Measurements from ENCODE around the gene CINP.
A peak's percentile ranks its signal among the peaks of the same experiment; 100 is the strongest.
"Not testable (repeated sequence)": the region's sequence is repeated elsewhere in the genome, so short reads cannot be mapped to it uniquely, and the experiment has no call there.

The CINP gene

GRCh38 chr14:102320671-102321455 lies 41.8 kb downstream of the CINP start:
- DNase-seq (ENCODE audit: low spot score), result no peak

GRCh38 chr14:102320033-102320660 lies 42.5 kb downstream of the CINP start:
- DNase-seq (ENCODE audit: low spot score), result peak; percentile 31

GRCh38 chr14:102319351-102320032 lies 43.2 kb downstream of the CINP start, which contains the start of gene ZNF839:
ZNF839 (plus strand) TSS chr14:102319746; CDS start chr14:102319766, 20 bp downstream.
- DNase-seq (ENCODE audit: low spot score), result peak; percentile 91

- no peak for DNase-seq (ENCODE audit: low spot score)
These were observed 43.9 kb downstream of the CINP start for GRCh38 chr14:102318781-102319276.

- no peak for DNase-seq (ENCODE audit: low spot score)
These were observed 45.0 kb downstream of the CINP start for GRCh38 chr14:102317564-102318248.

GRCh38 chr14:102316743-102317563 lies 45.7 kb downstream of the CINP start:
- peak; percentile 93 for DNase-seq (ENCODE audit: low spot score)

- peak; percentile 21 for DNase-seq (ENCODE audit: low spot score)
These were observed 46.4 kb downstream of the CINP start for GRCh38 chr14:102316338-102316742.

- no peak for DNase-seq (ENCODE audit: low spot score)
These were observed 47.6 kb downstream of the CINP start for GRCh38 chr14:102315121-102315520.

GRCh38 chr14:102314242-102315011 lies 48.3 kb downstream of the CINP start:
- DNase-seq (ENCODE audit: low spot score), result peak; percentile 82

GRCh38 chr14:102304611-102305506 lies 57.8 kb downstream of the CINP start, which contains the start of gene MOK:
MOK (minus strand) TSS chr14:102305164; CDS start chr14:102304968, 196 bp downstream.
- peak; percentile 96 for DNase-seq (ENCODE audit: low spot score)

GRCh38 chr14:102303664-102304063 lies 59.0 kb downstream of the CINP start:
- no peak for DNase-seq (ENCODE audit: low spot score)

- DNase-seq (ENCODE audit: low spot score), result not testable (repeated sequence)
These were observed 64.2 kb downstream of the CINP start for GRCh38 chr14:102298303-102299070.

Data from CD4-positive, alpha-beta T cell treated with Interleukin-6 at 100 ng/mL for 8 hours (primary cell).